Naive thymus-derived CD8-positive, alpha-beta T cell (primary cell): ENCODE results near the gene STK26. TPM values are rescaled to one million over a fixed set of nuclear protein-coding genes. Genes with fewer than 3 reads are reported as not detected.
A peak's percentile ranks its signal among the peaks of the same experiment; 100 is the strongest.
"Not testable (repeated sequence)": the region's sequence is repeated elsewhere in the genome, so short reads cannot be mapped to it uniquely, and the experiment has no call there.

Source experiments
- ATAC-seq, 2 donors: fragments of 150-1000 bp; cut with Tn5 transposase in 1 of 2; sonication (Bioruptor Pico), chemical (Tn5 transposase) in 1 of 2; 1 replicate in 1 of 2; 2 replicates in 1 of 2; pipeline ENCODE4 v1.10.0; 2021; ENCODE audit warnings: mild to moderate bottlenecking in 2 of 2, moderate library complexity in 2 of 2
- POLR2A ChIA-PET: fragments of 350-600 bp; sonication (Branson Sonifier 250); formaldehyde crosslinking; loops from one replicate; lab custom pipeline; 2021; ENCODE audit warnings: antibody characterized with exemption; lab: Charles Lee
- DNase-seq, 10 donors: peaks; one replicate each; pipeline versions ENCODE4 v3.0.0 to v3.0.0-alpha.2; 2020 to 2022
- H3K27ac Mint-ChIP-seq, 10 donors: one replicate each; pipeline ENCODE4 v1.8.0; 2020 to 2022; ENCODE audit warnings: mild to moderate bottlenecking in 10 of 10, mixed read lengths in 10 of 10, moderate library complexity in 4 of 10, inconsistent platforms in 1 of 10
- H3K27me3 Mint-ChIP-seq, 5 donors: one replicate each; pipeline ENCODE4 v1.8.0; 2021 to 2022; ENCODE audit warnings: mixed read lengths in 5 of 5
- H3K36me3 Mint-ChIP-seq, 3 donors: one replicate each; pipeline ENCODE4 v1.8.0; 2020 to 2022; ENCODE audit warnings: mixed read lengths in 3 of 3, mild to moderate bottlenecking in 2 of 3, inconsistent platforms in 1 of 3
- H3K4me1 Mint-ChIP-seq, 4 donors: one replicate each; pipeline ENCODE4 v1.8.0; 2021 to 2022; ENCODE audit warnings: mixed read lengths in 4 of 4
- H3K4me3 Mint-ChIP-seq, 10 donors: one replicate each; pipeline ENCODE4 v1.8.0; 2020 to 2022; ENCODE audit warnings: mild to moderate bottlenecking in 10 of 10, mixed read lengths in 10 of 10, moderate library complexity in 6 of 10, inconsistent platforms in 1 of 10
- H3K9me3 Mint-ChIP-seq, 9 donors: one replicate each; pipeline ENCODE4 v1.8.0; 2020 to 2022; ENCODE audit warnings: mixed read lengths in 9 of 9, mild to moderate bottlenecking in 3 of 9, inconsistent platforms in 1 of 9, moderate library complexity in 1 of 9
- polyA plus RNA-seq, 3 donors: library from polyadenylated mRNA; unstranded; fragments of 300-500 nt; fragmentation: Illumina TruSeq; gene quantifications; one replicate each; pipeline ENCODE4 v1.2.3, GENCODE V29; 2021
- total RNA-seq, 8 experiments: library from RNA in 2 of 8; stranded (reverse) in 2 of 8; gene quantifications; one replicate each; pipeline ENCODE4 v1.2.3 and lab custom pipeline; 2021 to 2026

The STK26 gene
- total and polyA plus RNA-seq, 5 experiments from 2014 or later: 45.1 to 57.6 (median 54.0) TPM

GRCh38 chrX:132041015-132041414 lies 17.9 kb downstream of the STK26 start:
- DNase-seq (no peak), ATAC-seq (no peak)
- H3K4me3 Mint-ChIP-seq: peak overlapping the region in 1 of 10 donors; percentile 7
- no peaks in the 10 kb centered on the region for H3K27me3 Mint-ChIP-seq
- H3K4me1 Mint-ChIP-seq: peaks cover 25 to 80% (median 64%) of the 10 kb centered on the region in 4 donors
- peaks cover 0 to 11% (median 0%) of the 10 kb centered on the region in 3 donors for H3K36me3 Mint-ChIP-seq
- H3K9me3 Mint-ChIP-seq: no peaks in the 10 kb centered on the region
- POLR2A ChIA-PET: no interaction called here
- H3K27ac Mint-ChIP-seq: no peak overlapping the region

GRCh38 chrX:132043977-132044376 lies 20.9 kb downstream of the STK26 start:
- H3K4me3 Mint-ChIP-seq: no peak overlapping the region
- ATAC-seq (no peak), DNase-seq (no peak)
- POLR2A ChIA-PET: no interaction called here
- H3K27me3 Mint-ChIP-seq: no peaks in the 10 kb centered on the region
- peaks cover 0 to 7% (median 0%) of the 10 kb centered on the region in 3 donors for H3K36me3 Mint-ChIP-seq
- H3K4me1 Mint-ChIP-seq: peaks cover 20 to 76% (median 56%) of the 10 kb centered on the region in 4 donors
- no peaks in the 10 kb centered on the region for H3K9me3 Mint-ChIP-seq
- peak overlapping the region in 3 of 10 donors; percentile 9 to 62 (median 42) for H3K27ac Mint-ChIP-seq

GRCh38 chrX:132044953-132045352 lies 21.9 kb downstream of the STK26 start:
- Mint-ChIP-seq H3K27me3 (no peaks in the 10 kb centered on the region), H3K4me1 (peaks cover 19 to 73% (median 50%) of the 10 kb centered on the region in 4 donors), H3K9me3 (no peaks in the 10 kb centered on the region), H3K36me3 (peaks cover 0 to 4% (median 1%) of the 10 kb centered on the region in 3 donors), H3K27ac (peak overlapping the region in 1 of 10 donors; percentile 34), H3K4me3 (no peak overlapping the region)
- DNase-seq (no peak), ATAC-seq (no peak)
- POLR2A ChIA-PET: no interaction called here

- Mint-ChIP-seq H3K36me3 (peaks cover 0 to 6% (median 3%) of the 10 kb centered on the region in 3 donors), H3K4me3 (no peak overlapping the region), H3K4me1 (peaks cover 17 to 69% (median 46%) of the 10 kb centered on the region in 4 donors), H3K9me3 (no peaks in the 10 kb centered on the region), H3K27me3 (no peaks in the 10 kb centered on the region), H3K27ac (no peak overlapping the region)
- POLR2A ChIA-PET: no interaction called here
- ATAC-seq: no peak
- DNase-seq: no peak
Measured at GRCh38 chrX:132045456-132045855, 22.4 kb downstream of the STK26 start.

- Mint-ChIP-seq H3K27ac (no peak overlapping the region), H3K9me3 (no peaks in the 10 kb centered on the region), H3K27me3 (no peaks in the 10 kb centered on the region)
Measured at GRCh38 chrX:132046533-132046932, 23.4 kb downstream of the STK26 start.

GRCh38 chrX:132051778-132052177 lies 28.7 kb downstream of the STK26 start:
- Mint-ChIP-seq H3K4me1 (peaks cover 6 to 51% (median 37%) of the 10 kb centered on the region in 4 donors), H3K27ac (peak overlapping the region in 1 of 10 donors; percentile 9), H3K36me3 (peaks cover 0 to 29% (median 10%) of the 10 kb centered on the region in 3 donors), H3K4me3 (peak overlapping the region in 1 of 10 donors; percentile 1)
- H3K27me3 Mint-ChIP-seq, POLR2A ChIA-PET, DNase-seq, ATAC-seq, H3K9me3 Mint-ChIP-seq: not testable (repeated sequence)

More at GRCh38 chrX:132046533-132046932, 23.4 kb downstream of the STK26 start:
- Mint-ChIP-seq H3K36me3 (peaks cover 0 to 8% (median 6%) of the 10 kb centered on the region in 3 donors), H3K4me3 (no peak overlapping the region), H3K4me1 (peaks cover 14 to 65% (median 37%) of the 10 kb centered on the region in 4 donors)
- ATAC-seq (no peak), DNase-seq (no peak)
- POLR2A ChIA-PET: no interaction called here

GRCh38 chrX:132058050-132058449 lies 34.9 kb downstream of the STK26 start:
- Mint-ChIP-seq H3K27me3 (no peaks in the 10 kb centered on the region), H3K4me3 (no peak overlapping the region), H3K27ac (peak overlapping the region in 2 of 10 donors; percentile 13 to 46), H3K9me3 (no peaks in the 10 kb centered on the region), H3K4me1 (peaks cover 4 to 47% (median 40%) of the 10 kb centered on the region in 4 donors), H3K36me3 (peaks cover 0 to 49% (median 2%) of the 10 kb centered on the region in 3 donors)
- DNase-seq (no peak), ATAC-seq (no peak)
- POLR2A ChIA-PET: no interaction called here

GRCh38 chrX:132058975-132059374 lies 35.9 kb downstream of the STK26 start:
- no peaks in the 10 kb centered on the region for H3K9me3 Mint-ChIP-seq
- no peaks in the 10 kb centered on the region for H3K27me3 Mint-ChIP-seq
- ATAC-seq (no peak), DNase-seq (no peak)
- no peak overlapping the region for H3K4me3 Mint-ChIP-seq
- peaks cover 3 to 42% (median 33%) of the 10 kb centered on the region in 4 donors for H3K4me1 Mint-ChIP-seq
- peaks cover 0 to 51% (median 2%) of the 10 kb centered on the region in 3 donors for H3K36me3 Mint-ChIP-seq
- POLR2A ChIA-PET: no interaction called here
- peak overlapping the region in 1 of 10 donors; percentile 8 for H3K27ac Mint-ChIP-seq

GRCh38 chrX:132059973-132060540 lies 37.0 kb downstream of the STK26 start:
- no peaks in the 10 kb centered on the region for H3K9me3 Mint-ChIP-seq
- H3K36me3 Mint-ChIP-seq: peaks cover 0 to 42% (median 2%) of the 10 kb centered on the region in 3 donors
- POLR2A ChIA-PET: no interaction called here
- no peak overlapping the region for H3K4me3 Mint-ChIP-seq
- ATAC-seq (no peak), DNase-seq (no peak)
- H3K27me3 Mint-ChIP-seq: no peaks in the 10 kb centered on the region
- H3K27ac Mint-ChIP-seq: peak overlapping the region in 3 of 10 donors; percentile 6 to 28 (median 6)
- H3K4me1 Mint-ChIP-seq: peaks cover 2 to 42% (median 28%) of the 10 kb centered on the region in 4 donors

- Mint-ChIP-seq H3K4me3 (no peak overlapping the region), H3K36me3 (peaks cover 0 to 39% (median 0%) of the 10 kb centered on the region in 3 donors), H3K27ac (peak overlapping the region in 1 of 10 donors; percentile 55), H3K27me3 (no peaks in the 10 kb centered on the region), H3K4me1 (peaks cover 0 to 24% (median 11%) of the 10 kb centered on the region in 4 donors), H3K9me3 (no peaks in the 10 kb centered on the region)
- DNase-seq (no peak), ATAC-seq (no peak)
- POLR2A ChIA-PET: interaction anchor here (1.3 kb wide), 1 partner anchor 78 kb away, joined by 3 read pairs; no protein-coding TSS in a partner anchor
Measured at GRCh38 chrX:132063334-132063733, 40.2 kb downstream of the STK26 start.

GRCh38 chrX:132063862-132064261 lies 40.8 kb downstream of the STK26 start:
- Mint-ChIP-seq H3K27me3 (no peaks in the 10 kb centered on the region), H3K27ac (no peak overlapping the region), H3K4me3 (no peak overlapping the region), H3K36me3 (peaks cover 0 to 44% (median 3%) of the 10 kb centered on the region in 3 donors), H3K4me1 (peaks cover 0 to 19% (median 11%) of the 10 kb centered on the region in 4 donors), H3K9me3 (no peaks in the 10 kb centered on the region)
- ATAC-seq (no peak), DNase-seq (no peak)
- POLR2A ChIA-PET: no interaction called here

GRCh38 chrX:132068405-132068804 lies 45.3 kb downstream of the STK26 start:
- Mint-ChIP-seq H3K4me3 (no peak overlapping the region), H3K27me3 (no peaks in the 10 kb centered on the region), H3K27ac (no peak overlapping the region), H3K36me3 (peaks cover 0 to 37% (median 3%) of the 10 kb centered on the region in 3 donors), H3K9me3 (no peaks in the 10 kb centered on the region), H3K4me1 (no peaks in the 10 kb centered on the region)
- DNase-seq: no peak
- no peak for ATAC-seq
- POLR2A ChIA-PET: no interaction called here

GRCh38 chrX:132071254-132071653 lies 48.2 kb downstream of the STK26 start:
- Mint-ChIP-seq H3K9me3 (no peaks in the 10 kb centered on the region), H3K4me3 (no peak overlapping the region)

More at GRCh38 chrX:132071254-132071653, 48.2 kb downstream of the STK26 start:
- POLR2A ChIA-PET: interaction anchor here (1.0 kb wide), 1 partner anchor 48 kb away, joined by 4 read pairs; the partner anchor contains the start of gene STK26
- Mint-ChIP-seq H3K27me3 (no peaks in the 10 kb centered on the region), H3K4me1 (no peaks in the 10 kb centered on the region), H3K27ac (no peak overlapping the region), H3K36me3 (peaks cover 0 to 44% (median 3%) of the 10 kb centered on the region in 3 donors)
- DNase-seq (peak in 1 of 10 donors; percentile 12), ATAC-seq (no peak)
